ENCODE data around the gene ZBTB20. TPM values are rescaled to one million over a fixed set of nuclear protein-coding genes. Genes with fewer than 3 reads are reported as not detected.
A peak's percentile ranks its signal among the peaks of the same experiment; 100 is the strongest.

Gene ZBTB20
- total and polyA plus RNA-seq, 12 donors, result 2.8 to 167 (median 108) TPM

DNA sequence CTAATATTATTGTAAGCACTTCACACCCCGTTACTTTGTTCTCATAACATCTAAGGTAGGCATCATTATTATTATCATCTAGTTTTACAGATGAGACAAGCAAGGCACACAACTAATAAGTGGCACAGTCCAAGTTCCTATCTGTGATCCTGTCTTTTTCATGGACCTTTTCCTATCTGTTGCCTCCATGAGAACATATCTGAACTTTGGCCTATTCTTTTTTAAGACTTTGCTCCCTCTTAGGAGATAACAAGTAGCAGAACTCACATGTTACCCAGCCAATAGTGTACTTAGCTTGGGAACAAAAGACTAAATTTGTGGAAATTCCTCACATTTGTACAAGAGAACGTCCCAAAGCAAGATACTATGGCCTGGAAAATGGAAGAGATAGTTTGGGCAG is 680.8 kb downstream of the ZBTB20 start:
- no peak overlapping the region for H3K4me3 ChIP-seq
- H3K9me3 ChIP-seq (replicated peaks in 1 of 3), result no peaks in the 10 kb centered on the region
- WGBS, 4 donors, result 94 to 99% (median 97%) methylated on average over 2 of the region's 2 CpGs
- no peaks in the 10 kb centered on the region for H3K36me3 ChIP-seq (replicated peaks in 1 of 2)
- TF ChIP-seq, protein P1, sequence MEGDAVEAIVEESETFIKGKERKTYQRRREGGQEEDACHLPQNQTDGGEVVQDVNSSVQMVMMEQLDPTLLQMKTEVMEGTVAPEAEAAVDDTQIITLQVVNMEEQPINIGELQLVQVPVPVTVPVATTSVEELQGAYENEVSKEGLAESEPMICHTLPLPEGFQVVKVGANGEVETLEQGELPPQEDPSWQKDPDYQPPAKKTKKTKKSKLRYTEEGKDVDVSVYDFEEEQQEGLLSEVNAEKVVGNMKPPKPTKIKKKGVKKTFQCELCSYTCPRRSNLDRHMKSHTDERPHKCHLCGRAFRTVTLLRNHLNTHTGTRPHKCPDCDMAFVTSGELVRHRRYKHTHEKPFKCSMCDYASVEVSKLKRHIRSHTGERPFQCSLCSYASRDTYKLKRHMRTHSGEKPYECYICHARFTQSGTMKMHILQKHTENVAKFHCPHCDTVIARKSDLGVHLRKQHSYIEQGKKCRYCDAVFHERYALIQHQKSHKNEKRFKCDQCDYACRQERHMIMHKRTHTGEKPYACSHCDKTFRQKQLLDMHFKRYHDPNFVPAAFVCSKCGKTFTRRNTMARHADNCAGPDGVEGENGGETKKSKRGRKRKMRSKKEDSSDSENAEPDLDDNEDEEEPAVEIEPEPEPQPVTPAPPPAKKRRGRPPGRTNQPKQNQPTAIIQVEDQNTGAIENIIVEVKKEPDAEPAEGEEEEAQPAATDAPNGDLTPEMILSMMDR (IDR thresholded peaks at IDR 0.05), result no peak
- no peak for TF ChIP-seq POLR2A (IDR thresholded peaks at IDR 0.05)
- H3K4me1 ChIP-seq (replicated peaks in 1 of 2), result peaks cover 0 to 12% of the 10 kb centered on the region in 2 donors
- no peak for DNase-seq
- intact Hi-C loops (cut with DNase I), result no loop called here
- H3K27ac ChIP-seq, result no peak overlapping the region
- H3K27me3 ChIP-seq, result no peaks in the 10 kb centered on the region

DNA sequence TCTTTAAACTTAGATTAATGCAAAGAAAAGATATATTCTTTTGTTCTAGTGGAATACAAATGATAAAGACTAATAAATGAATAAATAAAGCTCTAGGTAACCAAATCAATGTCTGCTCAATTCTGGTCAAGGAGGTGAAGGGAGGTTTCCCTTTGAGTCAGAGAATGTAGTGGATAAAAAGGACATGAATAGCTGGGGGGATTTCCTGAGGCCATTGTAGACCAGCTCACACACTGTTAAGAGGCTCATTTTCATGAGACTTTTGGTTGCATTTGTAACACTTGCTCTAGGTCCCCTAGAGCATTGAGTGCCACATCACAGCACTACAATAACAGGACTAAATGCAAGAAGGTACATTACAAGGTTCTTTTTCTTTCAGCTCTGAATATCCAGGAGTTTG is 682.5 kb downstream of the ZBTB20 start:
- intact Hi-C loops (cut with DNase I), result no loop called here
- Histone ChIP-seq H3K4me1 (replicated peaks in 1 of 2) (peaks cover 0 to 5% of the 10 kb centered on the region in 2 donors), H3K9me3 (replicated peaks in 1 of 3) (no peaks in the 10 kb centered on the region), H3K27ac (no peak overlapping the region), H3K27me3 (no peaks in the 10 kb centered on the region), H3K36me3 (replicated peaks in 1 of 2) (no peaks in the 10 kb centered on the region), H3K4me3 (no peak overlapping the region)
- TF ChIP-seq POLR2A (IDR thresholded peaks at IDR 0.05), result no peak
- TF ChIP-seq, protein P1 (IDR thresholded peaks at IDR 0.05), result no peak
- no peak for DNase-seq

DNA sequence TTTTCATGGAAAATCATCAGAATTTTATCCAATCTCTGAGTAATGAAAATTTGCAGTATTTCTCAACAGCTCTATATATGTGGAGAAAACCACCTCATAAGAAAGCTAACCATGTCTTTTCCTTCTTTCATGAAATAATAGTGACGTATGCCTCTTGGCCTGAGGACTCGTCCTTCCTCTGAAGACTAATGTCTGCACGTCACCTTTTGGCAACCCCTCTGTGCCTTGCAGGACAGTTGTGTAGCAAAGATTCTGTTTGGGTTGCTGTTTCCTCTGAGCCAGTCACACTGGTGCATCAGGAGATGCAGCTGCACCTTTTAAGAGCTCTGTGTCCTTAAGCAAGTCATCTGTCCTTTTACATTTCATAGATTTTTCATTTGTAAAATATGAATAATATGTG is 684.3 kb downstream of the ZBTB20 start:
- peaks cover 0 to 9% of the 10 kb centered on the region in 2 donors for H3K4me1 ChIP-seq (replicated peaks in 1 of 2)
- H3K27ac ChIP-seq, result no peak overlapping the region
- TF ChIP-seq POLR2A (IDR thresholded peaks at IDR 0.05), result no peak
- TF ChIP-seq, protein P1 (IDR thresholded peaks at IDR 0.05), result no peak
- H3K27me3 ChIP-seq, result no peaks in the 10 kb centered on the region
- no peak overlapping the region for H3K4me3 ChIP-seq
- H3K9me3 ChIP-seq (replicated peaks in 1 of 3), result no peaks in the 10 kb centered on the region
- no peaks in the 10 kb centered on the region for H3K36me3 ChIP-seq (replicated peaks in 1 of 2)
- intact Hi-C loops (cut with DNase I), result no loop called here
- 49 to 86% (median 74%) methylated on average over 3 of the region's 3 CpGs for WGBS, 4 donors
- peak in 3 of 7 donors; percentile 25 to 63 (median 62) for DNase-seq

DNA sequence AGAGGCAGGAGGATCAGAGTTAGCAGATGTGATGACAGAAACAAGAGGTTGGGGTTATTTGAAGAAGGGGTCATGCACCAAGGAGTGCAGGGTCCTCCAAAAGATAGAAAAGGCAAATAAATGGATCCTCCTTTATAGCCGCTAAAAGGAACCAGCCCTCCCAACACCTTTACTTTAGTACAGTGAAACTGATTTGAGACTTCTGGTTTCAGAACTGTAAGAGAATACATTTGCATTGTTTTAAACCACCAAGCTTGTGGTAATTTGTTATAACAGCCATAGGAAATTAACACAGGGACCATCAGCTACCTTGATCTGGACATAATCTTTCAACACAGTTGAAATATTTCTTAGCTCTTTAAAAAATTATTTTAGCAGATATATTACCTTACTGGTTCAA is 686.6 kb downstream of the ZBTB20 start:
- H3K9me3 ChIP-seq (replicated peaks in 1 of 3), result no peaks in the 10 kb centered on the region
- H3K36me3 ChIP-seq (replicated peaks in 1 of 2), result no peaks in the 10 kb centered on the region
- WGBS, 4 donors, result 94 to 100% (median 97%) methylated on average over 1 of the region's 1 CpG
- no peak for TF ChIP-seq POLR2A (IDR thresholded peaks at IDR 0.05)
- TF ChIP-seq, protein P1 (IDR thresholded peaks at IDR 0.05), result no peak
- no peak overlapping the region for H3K4me3 ChIP-seq
- no peaks in the 10 kb centered on the region for H3K27me3 ChIP-seq
- no peak overlapping the region for H3K27ac ChIP-seq
- no peak for DNase-seq
- H3K4me1 ChIP-seq (replicated peaks in 1 of 2), result peaks cover 4 to 14% of the 10 kb centered on the region in 2 donors
- intact Hi-C loops (cut with DNase I), result no loop called here
